Measurements from ENCODE around the gene MBOAT2. TPM values are rescaled to one million over a fixed set of nuclear protein-coding genes. Genes with fewer than 3 reads are reported as not detected.

MBOAT2 gene
- total and polyA plus RNA-seq, 7 donors, result 8.4 to 43.5 (median 15.3) TPM

GRCh38 chr2:9037166-9037565 is 33.7 kb upstream of the MBOAT2 start:
- Histone ChIP-seq H3K36me3 (no peaks in the 10 kb centered on the region), H3K4me3 (no peak overlapping the region), H3K4me1 (no peaks in the 10 kb centered on the region), H3K27ac (no peak overlapping the region), H3K27me3 (no peaks in the 10 kb centered on the region), H3K9me3 (peaks cover 0 to 2% (median 0%) of the 10 kb centered on the region in 4 donors)
- TF ChIP-seq POLR2AphosphoS5 (IDR thresholded peaks at IDR 0.05), result no peak
- no peak for DNase-seq
- 34 to 46% methylated on average over 1 of the region's 1 CpG for WGBS, 2 donors
- intact Hi-C loops (cut with DNase I), result no loop called here

GRCh38 chr2:9033385-9034168 is 30.1 kb upstream of the MBOAT2 start:
- 56 to 70% methylated on average over 7 of the region's 7 CpGs for whole genome bisulfite sequencing, 2 donors
- intact Hi-C loops (cut with DNase I), result no loop called here
- Histone ChIP-seq H3K27ac (no peak overlapping the region), H3K27me3 (no peaks in the 10 kb centered on the region), H3K4me1 (no peaks in the 10 kb centered on the region), H3K9me3 (peaks cover 0 to 1% (median 0%) of the 10 kb centered on the region in 4 donors), H3K4me3 (no peak overlapping the region), H3K36me3 (no peaks in the 10 kb centered on the region)
- no peak for DNase-seq
- TF ChIP-seq POLR2AphosphoS5 (IDR thresholded peaks at IDR 0.05) (no peak), POLR2A (IDR thresholded peaks at IDR 0.05) (no peak), EP300 (IDR thresholded peaks at IDR 0.05) (no peak)

- intact Hi-C loops (cut with DNase I), result no loop called here
- Histone ChIP-seq H3K27me3 (no peaks in the 10 kb centered on the region), H3K9me3 (no peaks in the 10 kb centered on the region), H3K36me3 (no peaks in the 10 kb centered on the region), H3K4me3 (no peak overlapping the region), H3K4me1 (no peaks in the 10 kb centered on the region), H3K27ac (no peak overlapping the region)
- 14 to 54% methylated on average over 3 of the region's 3 CpGs for WGBS, 2 donors
- no peak for DNase-seq
- TF ChIP-seq EP300 (IDR thresholded peaks at IDR 0.05), result no peak
- TF ChIP-seq POLR2A (IDR thresholded peaks at IDR 0.05), result no peak
- no peak for TF ChIP-seq POLR2AphosphoS5 (IDR thresholded peaks at IDR 0.05)
- no peak for TF ChIP-seq CTCF (IDR thresholded peaks at IDR 0.05)
Observed at GRCh38 chr2:9032536-9033255, 29.2 kb upstream of the MBOAT2 start.

- DNase-seq, result no peak
- WGBS, 2 donors, result 38 to 74% methylated on average over 6 of the region's 6 CpGs
- no peaks in the 10 kb centered on the region for H3K9me3 ChIP-seq
- no peaks in the 10 kb centered on the region for H3K27me3 ChIP-seq
- no peak overlapping the region for H3K27ac ChIP-seq
- TF ChIP-seq EP300 (IDR thresholded peaks at IDR 0.05), result no peak
- no peak for TF ChIP-seq POLR2A (IDR thresholded peaks at IDR 0.05)
- TF ChIP-seq CTCF (IDR thresholded peaks at IDR 0.05), result no peak
- no peak for TF ChIP-seq POLR2AphosphoS5 (IDR thresholded peaks at IDR 0.05)
- H3K4me1 ChIP-seq, result no peaks in the 10 kb centered on the region
- no peaks in the 10 kb centered on the region for H3K36me3 ChIP-seq
- H3K4me3 ChIP-seq, result no peak overlapping the region
- intact Hi-C loops (cut with DNase I), result no loop called here
Observed at GRCh38 chr2:9032121-9032520, 28.6 kb upstream of the MBOAT2 start.

GRCh38 chr2:9031246-9031645 is 27.8 kb upstream of the MBOAT2 start:
- no peak for DNase-seq
- H3K27me3 ChIP-seq, result no peaks in the 10 kb centered on the region
- TF ChIP-seq EP300 (IDR thresholded peaks at IDR 0.05) (no peak), CTCF (IDR thresholded peaks at IDR 0.05) (no peak), POLR2AphosphoS5 (IDR thresholded peaks at IDR 0.05) (no peak), POLR2A (IDR thresholded peaks at IDR 0.05) (no peak)
- H3K36me3 ChIP-seq, result no peaks in the 10 kb centered on the region
- no peaks in the 10 kb centered on the region for H3K4me1 ChIP-seq
- no peak overlapping the region for H3K4me3 ChIP-seq
- intact Hi-C loops (cut with DNase I), result no loop called here
- no peaks in the 10 kb centered on the region for H3K9me3 ChIP-seq
- no peak overlapping the region for H3K27ac ChIP-seq
